Measurements from ENCODE around the gene ELAC2. TPM values are rescaled to one million over a fixed set of nuclear protein-coding genes. Genes with fewer than 3 reads are reported as not detected.

ELAC2 gene, protein sequence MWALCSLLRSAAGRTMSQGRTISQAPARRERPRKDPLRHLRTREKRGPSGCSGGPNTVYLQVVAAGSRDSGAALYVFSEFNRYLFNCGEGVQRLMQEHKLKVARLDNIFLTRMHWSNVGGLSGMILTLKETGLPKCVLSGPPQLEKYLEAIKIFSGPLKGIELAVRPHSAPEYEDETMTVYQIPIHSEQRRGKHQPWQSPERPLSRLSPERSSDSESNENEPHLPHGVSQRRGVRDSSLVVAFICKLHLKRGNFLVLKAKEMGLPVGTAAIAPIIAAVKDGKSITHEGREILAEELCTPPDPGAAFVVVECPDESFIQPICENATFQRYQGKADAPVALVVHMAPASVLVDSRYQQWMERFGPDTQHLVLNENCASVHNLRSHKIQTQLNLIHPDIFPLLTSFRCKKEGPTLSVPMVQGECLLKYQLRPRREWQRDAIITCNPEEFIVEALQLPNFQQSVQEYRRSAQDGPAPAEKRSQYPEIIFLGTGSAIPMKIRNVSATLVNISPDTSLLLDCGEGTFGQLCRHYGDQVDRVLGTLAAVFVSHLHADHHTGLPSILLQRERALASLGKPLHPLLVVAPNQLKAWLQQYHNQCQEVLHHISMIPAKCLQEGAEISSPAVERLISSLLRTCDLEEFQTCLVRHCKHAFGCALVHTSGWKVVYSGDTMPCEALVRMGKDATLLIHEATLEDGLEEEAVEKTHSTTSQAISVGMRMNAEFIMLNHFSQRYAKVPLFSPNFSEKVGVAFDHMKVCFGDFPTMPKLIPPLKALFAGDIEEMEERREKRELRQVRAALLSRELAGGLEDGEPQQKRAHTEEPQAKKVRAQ
- total RNA-seq = 45.4 TPM

DNA sequence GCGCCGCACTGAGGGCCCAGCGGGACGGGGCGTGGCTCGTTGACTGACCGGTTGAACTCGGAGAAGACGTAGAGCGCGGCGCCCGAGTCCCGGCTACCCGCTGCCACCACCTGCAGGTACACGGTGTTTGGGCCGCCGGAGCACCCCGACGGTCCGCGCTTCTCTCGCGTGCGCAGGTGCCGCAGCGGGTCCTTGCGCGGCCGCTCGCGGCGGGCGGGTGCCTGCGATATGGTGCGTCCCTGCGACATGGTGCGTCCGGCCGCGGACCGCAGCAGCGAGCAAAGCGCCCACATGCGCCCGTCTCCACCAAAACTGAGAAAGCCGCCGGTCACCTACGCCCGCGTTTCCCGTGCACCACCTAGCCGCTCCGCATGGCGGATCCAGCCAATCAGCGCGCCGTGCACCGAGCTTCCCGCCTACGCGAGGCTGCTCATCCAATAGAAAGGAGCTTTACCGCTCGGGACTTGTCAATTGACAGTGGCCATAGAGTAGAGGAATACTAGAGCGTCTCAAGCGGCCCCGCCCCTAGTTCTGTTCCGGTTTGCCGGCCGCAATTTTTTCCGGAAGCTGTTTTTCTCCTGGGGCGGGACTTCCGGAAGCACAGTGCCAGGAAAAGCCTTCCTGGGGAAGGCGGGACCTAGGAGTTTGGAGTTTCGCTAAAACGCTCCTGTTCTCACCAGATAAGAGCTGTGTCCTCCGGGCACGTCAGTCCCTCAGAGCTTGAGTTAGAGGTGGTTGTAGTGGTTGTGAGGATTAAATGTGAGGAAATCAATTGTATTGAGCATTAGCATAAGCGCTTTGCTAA, at the start of gene ELAC2:
ELAC2 (minus strand) TSS at position 373 of the 805 bp plus-strand sequence; CDS start at position 293, 80 bp downstream.
- DNase-seq = peak; percentile 99

DNA sequence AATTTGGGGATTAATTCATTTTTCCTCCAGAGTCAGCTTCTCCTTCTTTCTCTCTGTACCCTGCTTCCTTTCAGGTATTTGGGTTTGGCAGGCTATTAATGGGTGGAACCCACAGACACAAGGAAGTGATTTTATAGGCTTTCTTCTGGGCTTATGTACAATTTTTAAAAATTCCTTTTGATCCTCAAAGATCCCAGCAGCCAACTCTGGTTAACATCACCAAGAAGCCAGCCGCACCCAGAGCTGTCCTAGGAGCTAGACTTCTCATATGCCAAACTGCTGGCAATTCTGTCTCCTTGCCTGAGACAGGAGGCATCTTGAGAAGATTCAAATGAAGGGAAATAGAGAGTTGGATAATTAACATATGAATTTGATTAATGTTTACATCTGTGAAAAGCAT, 47.2 kb upstream of the ELAC2 start:
- no peak for DNase-seq

DNA sequence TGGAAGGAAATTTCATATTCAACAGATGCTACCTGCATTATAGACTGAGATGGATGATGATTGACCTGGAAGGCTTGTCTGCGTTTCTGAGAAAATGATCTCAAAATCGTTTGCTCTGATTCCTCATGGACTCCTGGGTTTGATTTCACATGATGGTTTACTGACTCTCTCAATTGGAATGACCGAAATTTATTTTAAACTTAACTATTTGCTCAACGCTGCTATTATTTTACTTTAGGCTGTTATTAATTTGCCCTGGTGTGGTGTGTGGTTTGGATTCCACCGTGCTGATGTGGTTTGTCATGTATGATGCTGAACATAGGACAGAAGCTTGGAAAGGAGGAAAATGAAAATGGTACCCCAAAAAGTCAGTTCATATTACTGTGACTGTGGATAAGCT, 37.3 kb upstream of the ELAC2 start:
- DNase-seq = no peak

DNA sequence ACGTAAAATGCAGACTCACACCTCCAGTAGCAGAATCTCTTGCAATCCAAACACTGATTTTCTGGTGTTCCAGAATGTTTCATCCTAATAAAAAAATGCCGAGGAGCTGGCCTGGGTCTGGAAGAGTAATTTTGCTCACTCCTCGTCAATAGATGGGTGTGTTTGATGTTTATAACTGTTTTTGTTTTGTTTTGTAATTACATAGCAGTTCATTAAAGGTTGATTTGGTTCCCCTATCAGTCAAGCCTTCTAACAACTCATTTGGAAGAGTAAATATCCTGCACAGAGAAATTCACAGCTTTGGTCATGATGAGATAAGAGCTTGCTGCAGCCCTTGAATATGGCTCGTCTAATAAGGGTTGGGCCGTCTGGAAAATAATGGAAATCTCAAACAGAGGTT, 36.8 kb upstream of the ELAC2 start:
- no peak for DNase-seq

DNA sequence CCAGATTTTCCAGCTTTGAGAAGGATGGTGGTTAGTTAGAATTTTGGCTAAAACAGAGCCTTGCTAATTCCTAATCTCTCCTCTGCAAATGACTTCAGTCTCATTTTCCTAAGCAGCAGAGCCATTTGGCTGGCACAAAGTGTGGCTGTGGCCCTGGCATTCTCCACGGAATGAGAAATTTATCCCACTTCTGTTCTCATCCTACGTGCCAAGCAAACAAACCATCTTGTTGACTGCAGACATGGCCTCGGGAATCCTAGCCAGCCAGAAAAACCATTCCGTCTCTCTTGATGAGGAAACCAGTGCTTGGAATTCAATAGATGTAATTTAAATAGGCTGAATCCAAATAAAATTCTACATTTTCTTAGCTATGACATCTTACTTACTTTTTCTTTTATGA, 34.1 kb upstream of the ELAC2 start:
- no peak for DNase-seq

DNA sequence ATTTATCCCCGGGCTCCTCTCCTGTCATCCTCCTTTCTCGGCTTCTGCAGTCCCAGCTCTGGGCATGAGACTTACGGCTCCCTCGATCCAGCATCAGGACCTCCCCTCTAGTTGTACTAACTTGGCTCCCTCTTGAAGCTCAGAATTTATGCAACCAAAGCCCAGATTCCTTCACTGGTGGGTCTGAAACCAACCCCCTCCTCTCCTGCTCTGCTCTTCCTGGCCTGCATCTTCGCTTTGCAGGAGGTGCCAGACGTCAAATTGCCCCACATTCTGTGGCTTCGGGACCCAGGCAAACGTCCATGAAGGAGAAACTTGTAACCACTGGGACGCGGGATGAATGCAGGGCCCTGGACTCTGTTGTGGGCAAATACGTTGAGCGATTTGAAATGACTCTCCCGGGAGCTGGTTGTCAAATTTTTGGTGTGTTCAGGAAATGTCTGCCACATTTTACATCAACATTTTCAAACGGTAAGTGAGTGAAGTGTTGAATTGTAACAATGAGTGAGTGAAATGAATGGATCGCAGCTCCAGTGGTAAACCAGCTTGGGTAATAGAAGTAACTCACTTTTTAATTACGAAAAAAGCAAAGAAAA, 29.3 kb upstream of the ELAC2 start:
- no peak for DNase-seq

DNA sequence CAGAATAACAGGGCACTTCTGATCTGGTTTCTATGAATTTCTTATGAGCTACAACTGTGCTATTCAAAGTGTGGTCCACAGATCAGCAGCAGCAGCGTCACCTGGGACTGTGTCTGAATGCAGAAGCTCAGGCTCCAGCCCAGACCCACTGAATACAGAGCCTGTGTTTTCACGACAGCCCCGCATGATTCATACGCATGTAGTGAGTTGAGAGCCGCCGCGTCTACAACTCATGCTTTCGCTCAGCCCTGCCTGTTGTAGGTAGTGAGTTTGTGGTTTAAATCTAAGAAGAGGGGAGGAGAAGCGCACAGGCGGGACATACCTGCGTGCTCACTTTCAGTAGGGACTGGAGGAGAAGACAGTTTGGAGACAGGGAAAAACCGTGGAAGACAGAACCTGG, 28.5 kb upstream of the ELAC2 start:
- DNase-seq = no peak

DNA sequence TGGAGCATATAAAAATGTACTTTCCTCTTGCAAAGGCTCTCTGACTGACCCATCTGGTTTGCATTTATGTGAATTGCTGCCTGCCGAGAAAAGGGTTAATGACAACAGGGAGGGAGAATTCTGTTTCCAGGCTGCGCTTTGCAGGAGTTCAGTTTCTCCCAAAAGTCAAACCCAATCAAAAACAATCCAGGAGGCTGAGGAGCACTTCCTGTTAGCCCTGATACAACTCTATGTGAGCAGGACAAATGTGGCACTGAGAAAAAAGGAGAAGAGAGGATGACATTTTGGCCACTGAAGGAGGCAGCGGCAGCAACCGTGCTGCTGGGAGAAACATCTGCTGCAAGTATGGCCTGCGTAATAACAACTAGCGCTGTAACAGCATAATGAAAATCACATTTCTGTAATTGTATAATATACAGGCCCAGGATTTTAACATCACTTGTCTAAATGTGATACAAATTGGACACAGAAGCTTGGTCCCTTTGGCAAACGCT, 26.8 kb upstream of the ELAC2 start:
- DNase-seq = peak; percentile 84

DNA sequence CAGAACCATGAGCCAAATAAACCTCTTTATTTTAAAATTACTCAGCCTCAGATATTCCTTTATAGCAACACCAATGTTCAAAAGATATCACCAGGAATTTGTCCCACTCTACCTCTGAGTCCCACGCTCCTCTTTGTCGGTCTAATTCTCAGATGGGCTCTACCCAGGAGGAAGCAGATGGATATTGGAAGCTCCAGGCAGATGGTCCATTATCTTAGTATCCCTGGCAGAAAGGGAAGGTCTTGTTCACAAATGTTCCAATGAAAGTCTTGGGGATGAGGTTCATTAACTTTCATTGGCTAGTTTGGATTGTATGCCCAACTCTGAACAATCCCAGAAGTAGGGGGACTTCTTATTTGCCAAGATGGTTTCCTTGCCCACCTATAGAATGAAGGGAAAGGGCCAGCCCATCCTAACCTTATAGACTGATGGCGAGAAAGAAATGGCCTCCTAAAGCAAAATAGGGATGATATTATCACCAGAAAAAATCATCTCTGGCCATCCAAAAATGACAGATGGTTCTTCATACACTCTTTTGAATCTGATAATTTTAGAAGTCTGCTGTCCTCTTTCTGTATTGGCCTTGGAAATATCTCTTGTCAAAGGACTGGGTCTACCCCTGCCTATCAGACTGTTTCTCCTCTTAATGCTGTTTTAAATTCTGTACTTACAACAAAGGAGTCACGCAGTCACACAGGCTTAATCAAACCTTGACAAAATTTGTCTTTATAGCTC, 21.3 kb upstream of the ELAC2 start:
- no peak for DNase-seq

DNA sequence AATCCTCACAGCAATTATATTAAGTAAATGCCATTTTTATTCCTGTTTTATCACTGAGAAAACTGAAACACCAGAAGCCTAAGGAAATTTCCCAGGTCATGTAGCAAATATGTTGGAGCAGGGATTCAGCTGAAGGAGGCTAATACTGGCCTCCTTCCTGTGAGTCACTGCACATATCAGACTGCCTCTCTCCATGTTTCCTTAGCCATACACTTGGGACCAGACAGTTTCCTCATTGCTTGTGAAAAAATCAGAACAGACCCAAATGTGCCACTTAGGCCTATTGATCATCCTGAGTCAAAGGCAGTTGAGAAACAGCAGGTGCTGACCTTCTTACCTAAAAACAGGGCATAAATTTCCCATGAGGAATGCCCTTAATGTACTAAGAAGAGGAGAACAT, 18.9 kb upstream of the ELAC2 start:
- DNase-seq = no peak

DNA sequence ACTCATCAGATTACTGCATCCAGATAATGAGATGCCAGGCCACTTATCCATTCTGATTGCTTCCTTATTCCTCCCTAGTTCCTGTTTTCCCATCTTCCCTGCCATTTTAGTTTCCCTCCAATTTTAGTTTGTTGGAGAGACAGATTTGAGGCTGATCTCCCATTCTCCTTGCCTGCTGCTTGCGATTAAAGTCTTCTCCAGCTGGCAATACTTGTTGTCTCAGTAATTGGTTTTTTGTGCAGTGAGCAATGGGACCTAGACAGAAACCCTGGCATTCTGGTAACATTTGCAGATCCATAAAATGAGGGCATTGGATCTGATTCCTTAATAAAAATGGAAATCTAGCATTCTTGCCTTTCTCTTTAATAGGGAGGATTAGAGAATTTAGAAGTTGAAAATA, 17.6 kb upstream of the ELAC2 start:
- DNase-seq = no peak

DNA sequence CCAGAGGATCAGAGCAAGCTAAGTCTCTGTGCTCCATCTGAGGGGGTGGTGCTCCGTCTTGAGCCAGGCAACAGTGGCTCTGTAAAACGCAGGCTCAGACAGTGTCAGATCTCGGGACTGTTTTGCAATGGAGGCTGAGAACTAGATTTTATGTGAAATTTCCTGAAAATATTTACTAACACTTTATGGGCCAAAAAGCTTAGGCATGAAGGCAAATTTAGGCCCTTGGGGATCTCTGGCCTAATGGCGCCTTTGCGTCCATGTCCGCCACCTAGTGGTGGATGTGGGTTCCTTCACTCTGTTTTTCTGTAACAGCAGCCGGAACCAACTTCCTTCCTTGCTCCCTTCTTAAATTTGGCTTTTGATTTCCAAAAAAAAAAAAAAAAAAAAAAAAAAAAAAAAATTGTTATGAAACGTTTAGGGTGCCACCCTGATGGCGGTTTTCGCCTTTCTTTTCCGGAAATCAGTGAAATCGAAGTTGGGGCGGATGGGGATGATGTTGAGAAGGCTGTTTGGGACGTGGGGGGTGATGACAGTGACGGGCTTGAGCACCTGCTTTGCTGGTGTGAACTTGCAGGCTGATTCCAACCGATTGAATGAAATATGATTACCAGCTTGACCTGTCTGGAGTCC, 14.0 kb upstream of the ELAC2 start:
- DNase-seq = peak; percentile 36

DNA sequence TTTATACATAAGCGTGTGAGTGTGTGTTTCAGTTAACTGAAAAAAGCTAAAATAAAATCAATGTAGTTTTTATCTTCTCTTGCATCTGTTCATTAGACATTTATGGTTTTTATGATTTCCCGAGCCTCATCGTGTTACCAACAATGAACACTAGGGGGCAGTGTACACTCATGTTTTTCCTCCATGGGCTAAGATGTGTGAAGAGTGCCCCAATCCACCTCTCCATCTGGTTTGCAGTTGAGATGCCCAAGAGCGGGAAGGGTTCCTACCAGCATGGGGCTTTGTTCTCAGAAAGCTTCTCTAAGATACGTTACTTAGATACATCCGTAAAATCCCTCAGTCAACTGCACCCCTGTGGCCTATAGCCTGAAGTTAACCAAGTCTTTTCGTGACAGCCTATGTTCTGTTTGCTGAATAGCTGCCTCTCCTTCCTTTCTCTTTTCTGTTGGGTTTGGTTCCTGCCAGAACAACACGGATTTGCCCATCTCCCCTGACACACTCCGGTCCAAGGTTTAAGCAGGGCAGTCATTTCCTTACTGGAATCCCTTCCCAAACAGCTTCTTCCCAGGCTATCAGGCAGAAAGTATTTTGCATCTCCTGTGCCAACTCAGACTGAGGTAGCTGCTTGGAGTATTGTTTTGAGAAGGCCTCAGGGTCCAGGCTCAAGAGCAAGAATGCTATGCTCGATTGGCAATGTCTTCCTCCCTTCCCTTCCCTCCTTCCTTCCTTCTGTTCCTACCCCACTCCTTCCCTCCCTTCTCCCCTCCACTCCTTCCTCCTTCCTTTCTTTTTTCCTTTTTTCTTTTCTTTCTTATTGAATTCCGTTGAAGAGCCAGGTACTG, 12.9 kb upstream of the ELAC2 start:
- DNase-seq = peak; percentile 60

DNA sequence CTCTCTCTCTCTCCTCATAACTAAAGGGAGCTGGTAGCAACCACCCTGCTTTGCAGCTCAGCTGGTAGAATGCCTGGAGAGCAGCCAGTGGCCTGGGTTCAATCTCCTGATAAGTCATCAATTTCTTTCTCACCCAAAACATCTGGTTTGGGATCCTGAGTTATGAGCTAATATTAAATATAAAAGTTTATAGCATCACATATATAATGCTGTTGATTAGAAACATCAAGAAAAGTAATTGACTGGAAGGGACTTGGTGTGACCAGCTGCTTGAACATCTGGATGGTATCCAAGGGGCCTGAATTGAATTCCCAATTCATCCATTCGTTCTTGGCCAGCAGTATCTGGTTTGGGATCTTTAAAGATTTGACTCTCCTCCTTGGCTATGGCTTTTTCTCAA, 12.2 kb upstream of the ELAC2 start:
- no peak for DNase-seq

DNA sequence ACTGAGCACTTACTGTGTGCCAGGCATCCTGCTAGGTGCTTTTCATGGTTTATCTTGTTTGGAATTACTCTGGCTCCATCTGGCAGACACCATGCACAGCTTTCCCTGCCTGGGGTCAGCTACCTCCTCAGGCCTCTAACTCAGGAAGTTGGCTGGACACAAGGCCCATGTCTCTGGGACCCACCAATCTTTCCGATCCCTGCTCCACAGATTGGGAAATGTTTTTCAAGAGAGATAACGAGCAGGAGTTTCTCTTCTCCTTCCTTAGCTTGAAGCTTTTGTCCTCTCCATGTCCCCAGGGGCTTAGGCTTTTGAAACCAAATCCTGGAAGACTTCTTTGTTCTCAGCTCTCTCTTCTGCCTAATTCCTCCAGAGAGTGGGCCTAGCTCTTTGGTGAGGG, 11.5 kb upstream of the ELAC2 start:
- no peak for DNase-seq

DNA sequence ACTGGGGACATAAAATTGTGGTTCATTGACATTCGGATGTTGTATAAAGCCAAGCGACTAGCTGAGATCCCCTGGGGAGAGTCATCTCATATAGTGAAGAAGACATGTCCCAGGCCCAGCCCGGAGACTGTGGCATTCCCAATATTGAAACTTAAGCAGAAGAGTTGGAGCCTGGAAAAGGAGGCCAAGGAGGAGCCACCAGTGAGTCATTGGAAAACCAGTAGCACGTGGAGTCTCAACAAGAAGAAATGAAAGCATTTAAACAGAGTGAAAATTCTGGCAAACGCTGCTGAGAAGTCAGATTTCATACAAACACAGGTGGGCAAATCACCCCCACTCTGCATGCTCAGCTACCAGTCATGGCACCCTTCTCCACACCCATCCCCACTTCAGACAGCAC, 9.4 kb upstream of the ELAC2 start:
- DNase-seq = no peak

DNA sequence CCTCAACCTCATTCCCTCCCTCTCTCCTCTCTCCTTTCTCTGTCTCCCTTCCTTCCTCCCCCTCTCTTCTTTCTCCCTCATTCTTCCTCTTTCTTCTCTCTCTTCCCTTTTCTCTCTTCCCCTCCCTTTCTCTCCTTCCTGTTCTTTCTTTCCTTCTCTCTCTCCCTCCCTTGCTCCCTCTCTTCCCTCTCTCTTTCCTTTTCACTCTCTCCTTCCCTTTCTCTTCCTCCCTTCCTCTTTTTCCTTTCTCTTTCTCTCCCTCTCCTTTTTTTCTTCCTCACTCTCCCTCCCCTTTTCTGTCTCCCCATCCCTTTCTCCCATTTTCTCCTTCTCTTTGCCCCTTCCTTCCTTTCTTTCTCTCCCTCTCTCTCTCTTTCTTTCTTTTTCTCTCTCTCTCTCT, 7.9 kb upstream of the ELAC2 start:
- DNase-seq = no peak

DNA sequence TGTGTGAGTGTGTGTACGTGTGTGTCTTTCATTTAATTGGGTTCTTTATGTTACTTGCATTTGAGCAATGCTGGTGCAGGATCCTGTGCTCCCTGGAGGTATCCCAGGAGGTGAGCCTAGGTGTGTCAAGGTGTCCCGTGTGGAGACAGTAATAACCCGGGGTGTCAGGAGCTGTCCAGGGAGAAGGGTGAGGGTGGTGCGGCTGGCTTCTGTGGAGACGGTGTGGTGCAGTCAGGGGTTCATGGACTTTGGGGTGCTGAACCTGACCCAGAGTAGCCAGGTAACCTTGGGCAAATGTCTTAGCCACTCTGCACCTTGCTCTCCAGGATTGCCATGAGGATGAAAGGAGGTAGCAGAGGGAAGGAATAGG, 7.4 kb upstream of the ELAC2 start:
- no peak for DNase-seq

DNA sequence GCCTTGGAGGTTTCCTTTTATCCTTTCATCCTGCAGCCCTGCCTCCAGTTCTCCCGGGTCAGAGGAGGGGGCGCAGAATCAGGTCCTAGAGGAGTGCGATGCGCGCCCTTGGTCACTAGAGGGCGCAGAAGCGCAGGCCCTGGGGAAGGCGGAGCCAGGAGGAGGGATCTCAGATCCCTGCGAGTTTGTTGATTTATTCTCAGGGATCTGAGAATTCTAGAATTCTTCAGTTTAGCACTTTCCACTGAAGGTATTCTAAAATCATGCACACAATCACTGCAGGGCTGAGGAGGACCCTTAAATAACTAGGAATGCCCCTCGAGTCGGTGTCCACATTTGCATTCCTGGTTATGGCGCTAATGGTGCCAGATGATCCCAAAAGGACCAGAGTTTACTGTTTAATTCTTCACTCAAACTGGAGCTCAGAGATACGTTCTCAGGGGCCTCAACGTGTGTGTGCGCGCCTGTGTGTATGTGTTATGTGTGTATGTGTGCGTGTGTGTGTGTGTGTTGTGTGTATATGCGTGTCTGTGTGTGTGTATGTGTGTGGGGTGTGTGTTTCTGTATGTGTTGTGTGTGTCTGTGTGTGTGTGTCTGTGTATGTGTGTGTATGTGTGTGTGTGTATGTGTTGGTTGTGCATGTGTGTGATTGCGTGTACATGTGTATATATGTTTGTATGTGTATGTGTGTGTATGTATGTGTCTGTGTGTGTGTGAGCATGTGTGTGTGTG, 6.9 kb upstream of the ELAC2 start:
- peak; percentile 30 for DNase-seq
